SK-N-SH (cell line): ENCODE measurements around the gene ASXL2. TPM values are rescaled to one million over a fixed set of nuclear protein-coding genes. Genes with fewer than 3 reads are reported as not detected.

Source experiments
- CTCF ChIA-PET: fragments of 300-600, 350-600 bp; formaldehyde crosslinking; extraction: SDS; loops from one replicate; lab custom pipeline; 2021; lab: Yijun Ruan, JAX
- POLR2A ChIA-PET: fragments of 350-600 bp; sonication (Branson Sonifier 250); formaldehyde crosslinking; extraction: SDS; loops from one replicate; lab custom pipeline; 2020; ENCODE audit warnings: antibody characterized with exemption, inconsistent platforms; lab: Yijun Ruan, JAX
- DNase-seq: peaks from one replicate; pipeline ENCODE4 v3.0.0; 2012
- H2AFZ ChIP-seq: fragments of 200-600 bp; sonication (generic); 2 replicates; pipeline ENCODE4 v1.8.1; 2016; ENCODE audit warnings: antibody characterized with exemption, mild to moderate bottlenecking, low read depth
- H3F3A ChIP-seq: fragments of 200-600 bp; sonication (generic); replicated peaks from 2 replicates; pipeline ENCODE3; 2016; ENCODE audit warnings: antibody characterized with exemption, mild to moderate bottlenecking; ENCODE audit not compliant: insufficient read depth
- H3K27ac ChIP-seq, 2 experiments: fragments of 200-500 bp in 1 of 2; fragments of 200-600 bp in 1 of 2; sonication (Bioruptor generic) in 1 of 2; sonication (generic), shearing (Covaris generic) in 1 of 2; 2 replicates each; pipeline versions ENCODE4 v1.5.1 to v1.6.1; 2014 to 2016; ENCODE audit warnings: low read depth in 2 of 2, inconsistent platforms in 1 of 2, low read length in 1 of 2, mild to moderate bottlenecking in 1 of 2, mixed read lengths in 1 of 2
- H3K27me3 ChIP-seq: fragments of 200-600 bp; sonication (generic), shearing (Covaris generic); 2 replicates; pipeline ENCODE4 v1.6.1; 2016; ENCODE audit warnings: mixed run types; ENCODE audit not compliant: insufficient read depth
- H3K36me3 ChIP-seq, 2 experiments: fragments of 200-500 bp in 1 of 2; fragments of 200-600 bp in 1 of 2; sonication (Bioruptor generic) in 1 of 2; sonication (generic) in 1 of 2; replicated peaks in 1 of 2; 2 replicates each; pipeline versions ENCODE3 to v1.5.1; 2014 to 2016; ENCODE audit warnings: low read length in 1 of 2, mild to moderate bottlenecking in 1 of 2; ENCODE audit not compliant: insufficient read depth in 2 of 2, control insufficient read depth in 1 of 2
- H3K4me1 ChIP-seq, 2 experiments: fragments of 200-500 bp in 1 of 2; fragments of 200-600 bp in 1 of 2; sonication (Bioruptor generic) in 1 of 2; sonication (generic), shearing (Covaris generic) in 1 of 2; 2 replicates each; pipeline versions ENCODE4 v1.5.1 to v1.6.1; 2014 to 2016; ENCODE audit warnings: low read depth in 1 of 2, low read length in 1 of 2, mixed run types in 1 of 2; ENCODE audit not compliant: insufficient read depth in 2 of 2, control insufficient read depth in 1 of 2
- H3K4me2 ChIP-seq: fragments of 200-600 bp; sonication (generic), shearing (Covaris generic); 2 replicates; pipeline ENCODE4 v1.6.1; 2017; ENCODE audit warnings: mixed run types
- H3K4me3 ChIP-seq, 2 experiments: fragments of 200-500 bp in 1 of 2; fragments of 200-600 bp in 1 of 2; sonication (Bioruptor generic) in 1 of 2; sonication (generic), shearing (Covaris generic) in 1 of 2; 2 replicates each; pipeline versions ENCODE4 v1.5.1 to v1.8.1; 2014 to 2016; ENCODE audit warnings: low read depth in 2 of 2, inconsistent platforms in 1 of 2, low read length in 1 of 2, mild to moderate bottlenecking in 1 of 2, mixed read lengths in 1 of 2, moderate library complexity in 1 of 2
- H3K79me2 ChIP-seq: fragments of 200-600 bp; sonication (generic); 2 replicates; pipeline ENCODE4 v1.8.1; 2017; ENCODE audit warnings: mild to moderate bottlenecking; ENCODE audit not compliant: insufficient read depth
- H3K9ac ChIP-seq: fragments of 200-600 bp; sonication (generic); 2 replicates; pipeline ENCODE4 v1.6.1; 2017; ENCODE audit warnings: mixed run types
- H3K9me2 ChIP-seq: fragments of 200-600 bp; sonication (generic); 2 replicates; pipeline ENCODE4 v1.6.1; 2017; ENCODE audit warnings: mixed run types
- H3K9me3 ChIP-seq: fragments of 200-600 bp; sonication (generic); 2 replicates; pipeline ENCODE4 v1.6.1; 2017; ENCODE audit warnings: mixed run types, mild to moderate bottlenecking, moderate library complexity
- H4K20me1 ChIP-seq: fragments of 200-600 bp; sonication (generic); 2 replicates; pipeline ENCODE4 v1.6.1; 2017; ENCODE audit warnings: mild to moderate bottlenecking, mixed run types; ENCODE audit not compliant: insufficient read depth
- CHD2 ChIP-seq: fragments of 150-350 bp; IDR thresholded peaks from 2 replicates; pipeline ENCODE4 v1.6.1; 2018; ENCODE audit warnings: low read length; ENCODE audit not compliant: partially characterized antibody
- ELF1 ChIP-seq: IDR thresholded peaks from 2 replicates; pipeline ENCODE4 v1.4.0; 2012
- EP300 ChIP-seq, 2 experiments: IDR thresholded peaks; 2 replicates each; pipeline versions ENCODE4 v1.4.0 to v1.6.1; 2012; ENCODE audit warnings: borderline replicate concordance in 1 of 2, low read depth in 1 of 2, low read length in 1 of 2
- GATA2 ChIP-seq: sonication (generic); formaldehyde crosslinking; IDR thresholded peaks from 2 replicates; pipeline ENCODE4 v1.5.0; 2020; ENCODE audit warnings: mild to moderate bottlenecking, missing genetic modification reagents
- MEF2A ChIP-seq: IDR thresholded peaks from 2 replicates; pipeline ENCODE4 v1.4.0; 2012; ENCODE audit warnings: low read depth, borderline replicate concordance
- NRF1 ChIP-seq: IDR thresholded peaks from 2 replicates; pipeline ENCODE4 v1.6.1; 2012; ENCODE audit warnings: low read depth, mild to moderate bottlenecking, low read length
- POLR2AphosphoS5 ChIP-seq: IDR thresholded peaks from 2 replicates; pipeline ENCODE4 v1.6.1; 2012; ENCODE audit warnings: low read depth, low read length
- RAD21 ChIP-seq: IDR thresholded peaks from 2 replicates; pipeline ENCODE4 v1.6.1; 2012; ENCODE audit warnings: mild to moderate bottlenecking, low read length
- RCOR1 ChIP-seq: fragments of 150-350 bp; IDR thresholded peaks from 2 replicates; pipeline ENCODE4 v1.6.1; 2017; ENCODE audit warnings: antibody characterized with exemption, low read length
- RFX5 ChIP-seq: IDR thresholded peaks from 2 replicates; pipeline ENCODE4 v1.6.1; 2012; ENCODE audit warnings: mild to moderate bottlenecking, improper control_type of control experiment, low read length
- RXRA ChIP-seq: IDR thresholded peaks from 2 replicates; pipeline ENCODE4 v1.4.0; 2012; ENCODE audit warnings: low read depth, mild to moderate bottlenecking, borderline replicate concordance
- SIN3A ChIP-seq: IDR thresholded peaks from 2 replicates; pipeline ENCODE4 v1.6.1; 2012; ENCODE audit warnings: low read depth, mild to moderate bottlenecking, low read length, moderate library complexity, borderline replicate concordance
- SMC3 ChIP-seq: IDR thresholded peaks from 2 replicates; pipeline ENCODE4 v1.6.1; 2012; ENCODE audit warnings: low read depth, low read length, improper control_type of control experiment
- TCF12 ChIP-seq: IDR thresholded peaks from 2 replicates; pipeline ENCODE4 v1.4.0; 2012
- TEAD4 ChIP-seq: IDR thresholded peaks from 2 replicates; pipeline ENCODE4 v1.4.0; 2012; ENCODE audit warnings: mild to moderate bottlenecking, borderline replicate concordance; ENCODE audit not compliant: insufficient read depth
- USF2 ChIP-seq: fragments of 150-350 bp; IDR thresholded peaks from 2 replicates; pipeline ENCODE4 v1.6.1; 2017; ENCODE audit warnings: antibody characterized with exemption, low read length, low read depth, borderline replicate concordance
- WGBS: methylation state at CpG from one replicate; pipeline ENCODE4 v1.1.6; 2017; ENCODE audit warnings: low lambda C conversion rate; 5-methylcytosine and 5-hydroxymethylcytosine counted together
- polyA plus RNA-seq, 3 experiments: library from polyadenylated mRNA; depleted of rRNA; stranded (reverse); fragments of >200 nt; gene quantifications; 2 replicates each; pipeline ENCODE4 v1.2.3, GENCODE V29; 2012
- TF ChIP-seq, protein P1 (sequence below): IDR thresholded peaks from 2 replicates; pipeline ENCODE4 v1.6.1; 2012; ENCODE audit warnings: mild to moderate bottlenecking, low read depth, low read length, moderate library complexity
- TF ChIP-seq, protein P2 (sequence below): fragments of 150-350 bp; IDR thresholded peaks from 2 replicates; pipeline ENCODE4 v1.6.1; 2016; ENCODE audit warnings: mild to moderate bottlenecking, low read depth, low read length
- TF ChIP-seq, protein P3 (sequence below): IDR thresholded peaks from 2 replicates; pipeline ENCODE4 v1.4.0; 2012; ENCODE audit warnings: low read depth, borderline replicate concordance
- TF ChIP-seq, protein P4 (sequence below): IDR thresholded peaks from 2 replicates; pipeline ENCODE4 v1.4.0; 2012; ENCODE audit warnings: low read depth, borderline replicate concordance

Gene ASXL2
- polyA plus RNA-seq, 1 of the 3 experiments (the other 2 are of a cell fraction): 4.8 TPM

- Histone ChIP-seq H3K4me2 (no peak overlapping the region), H3K4me1 (no peaks in the 10 kb centered on the region), H3K27ac (no peak overlapping the region), H3K9me3 (no peaks in the 10 kb centered on the region), H3F3A (no peaks in the 10 kb centered on the region), H3K4me3 (no peak overlapping the region), H3K27me3 (no peaks in the 10 kb centered on the region), H3K9ac (no peak overlapping the region), H2AFZ (no peak overlapping the region), H3K36me3 (peaks cover 32 to 38% of the 10 kb centered on the region in 2 experiments), H4K20me1 (no peaks in the 10 kb centered on the region), H3K9me2 (no peaks in the 10 kb centered on the region), H3K79me2 (no peaks in the 10 kb centered on the region)
- DNase-seq: no peak
- CTCF ChIA-PET: no interaction called here
- 94% methylated on average over 4 of the region's 4 CpGs for WGBS
- TF ChIP-seq, protein P1, sequence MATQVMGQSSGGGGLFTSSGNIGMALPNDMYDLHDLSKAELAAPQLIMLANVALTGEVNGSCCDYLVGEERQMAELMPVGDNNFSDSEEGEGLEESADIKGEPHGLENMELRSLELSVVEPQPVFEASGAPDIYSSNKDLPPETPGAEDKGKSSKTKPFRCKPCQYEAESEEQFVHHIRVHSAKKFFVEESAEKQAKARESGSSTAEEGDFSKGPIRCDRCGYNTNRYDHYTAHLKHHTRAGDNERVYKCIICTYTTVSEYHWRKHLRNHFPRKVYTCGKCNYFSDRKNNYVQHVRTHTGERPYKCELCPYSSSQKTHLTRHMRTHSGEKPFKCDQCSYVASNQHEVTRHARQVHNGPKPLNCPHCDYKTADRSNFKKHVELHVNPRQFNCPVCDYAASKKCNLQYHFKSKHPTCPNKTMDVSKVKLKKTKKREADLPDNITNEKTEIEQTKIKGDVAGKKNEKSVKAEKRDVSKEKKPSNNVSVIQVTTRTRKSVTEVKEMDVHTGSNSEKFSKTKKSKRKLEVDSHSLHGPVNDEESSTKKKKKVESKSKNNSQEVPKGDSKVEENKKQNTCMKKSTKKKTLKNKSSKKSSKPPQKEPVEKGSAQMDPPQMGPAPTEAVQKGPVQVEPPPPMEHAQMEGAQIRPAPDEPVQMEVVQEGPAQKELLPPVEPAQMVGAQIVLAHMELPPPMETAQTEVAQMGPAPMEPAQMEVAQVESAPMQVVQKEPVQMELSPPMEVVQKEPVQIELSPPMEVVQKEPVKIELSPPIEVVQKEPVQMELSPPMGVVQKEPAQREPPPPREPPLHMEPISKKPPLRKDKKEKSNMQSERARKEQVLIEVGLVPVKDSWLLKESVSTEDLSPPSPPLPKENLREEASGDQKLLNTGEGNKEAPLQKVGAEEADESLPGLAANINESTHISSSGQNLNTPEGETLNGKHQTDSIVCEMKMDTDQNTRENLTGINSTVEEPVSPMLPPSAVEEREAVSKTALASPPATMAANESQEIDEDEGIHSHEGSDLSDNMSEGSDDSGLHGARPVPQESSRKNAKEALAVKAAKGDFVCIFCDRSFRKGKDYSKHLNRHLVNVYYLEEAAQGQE: no peak
- TF ChIP-seq ELF1 (no peak), GATA2 (CRISPR knock-in tag) (no peak), CHD2 (no peak), USF2 (no peak), RAD21 (no peak), SMC3 (no peak), POLR2AphosphoS5 (no peak), RXRA (no peak), NRF1 (no peak), RFX5 (no peak), EP300 (IDR thresholded peaks at IDR 0.05; ENCODE audit: borderline replicate concordance in 1 of 2, low read depth in 1 of 2, low read length in 1 of 2) (no peak), MEF2A (no peak), TEAD4 (no peak), RCOR1 (no peak), SIN3A (no peak), TCF12 (no peak)
- TF ChIP-seq, protein P2, sequence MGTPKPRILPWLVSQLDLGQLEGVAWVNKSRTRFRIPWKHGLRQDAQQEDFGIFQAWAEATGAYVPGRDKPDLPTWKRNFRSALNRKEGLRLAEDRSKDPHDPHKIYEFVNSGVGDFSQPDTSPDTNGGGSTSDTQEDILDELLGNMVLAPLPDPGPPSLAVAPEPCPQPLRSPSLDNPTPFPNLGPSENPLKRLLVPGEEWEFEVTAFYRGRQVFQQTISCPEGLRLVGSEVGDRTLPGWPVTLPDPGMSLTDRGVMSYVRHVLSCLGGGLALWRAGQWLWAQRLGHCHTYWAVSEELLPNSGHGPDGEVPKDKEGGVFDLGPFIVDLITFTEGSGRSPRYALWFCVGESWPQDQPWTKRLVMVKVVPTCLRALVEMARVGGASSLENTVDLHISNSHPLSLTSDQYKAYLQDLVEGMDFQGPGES: no peak
- TF ChIP-seq, protein P3, sequence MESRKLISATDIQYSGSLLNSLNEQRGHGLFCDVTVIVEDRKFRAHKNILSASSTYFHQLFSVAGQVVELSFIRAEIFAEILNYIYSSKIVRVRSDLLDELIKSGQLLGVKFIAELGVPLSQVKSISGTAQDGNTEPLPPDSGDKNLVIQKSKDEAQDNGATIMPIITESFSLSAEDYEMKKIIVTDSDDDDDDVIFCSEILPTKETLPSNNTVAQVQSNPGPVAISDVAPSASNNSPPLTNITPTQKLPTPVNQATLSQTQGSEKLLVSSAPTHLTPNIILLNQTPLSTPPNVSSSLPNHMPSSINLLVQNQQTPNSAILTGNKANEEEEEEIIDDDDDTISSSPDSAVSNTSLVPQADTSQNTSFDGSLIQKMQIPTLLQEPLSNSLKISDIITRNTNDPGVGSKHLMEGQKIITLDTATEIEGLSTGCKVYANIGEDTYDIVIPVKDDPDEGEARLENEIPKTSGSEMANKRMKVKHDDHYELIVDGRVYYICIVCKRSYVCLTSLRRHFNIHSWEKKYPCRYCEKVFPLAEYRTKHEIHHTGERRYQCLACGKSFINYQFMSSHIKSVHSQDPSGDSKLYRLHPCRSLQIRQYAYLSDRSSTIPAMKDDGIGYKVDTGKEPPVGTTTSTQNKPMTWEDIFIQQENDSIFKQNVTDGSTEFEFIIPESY: no peak
- TF ChIP-seq, protein P4, sequence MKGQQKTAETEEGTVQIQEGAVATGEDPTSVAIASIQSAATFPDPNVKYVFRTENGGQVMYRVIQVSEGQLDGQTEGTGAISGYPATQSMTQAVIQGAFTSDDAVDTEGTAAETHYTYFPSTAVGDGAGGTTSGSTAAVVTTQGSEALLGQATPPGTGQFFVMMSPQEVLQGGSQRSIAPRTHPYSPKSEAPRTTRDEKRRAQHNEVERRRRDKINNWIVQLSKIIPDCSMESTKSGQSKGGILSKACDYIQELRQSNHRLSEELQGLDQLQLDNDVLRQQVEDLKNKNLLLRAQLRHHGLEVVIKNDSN: no peak
- POLR2A ChIA-PET: no interaction called here
Measured at GRCh38 chr2:25772078-25772477, 106.2 kb downstream of the ASXL2 start.
